A673 (cell line): ENCODE data around the gene DCUN1D5. TPM values are rescaled to one million over a fixed set of nuclear protein-coding genes. Genes with fewer than 3 reads are reported as not detected.
"Not testable (repeated sequence)": the region's sequence is repeated elsewhere in the genome, so short reads cannot be mapped to it uniquely, and the experiment has no call there.

Experiments used
- BruUV-seq: library from RNA; stranded (reverse); fragments of 400-500 nt; replicated peaks from 2 replicates; lab custom pipeline; 2021; lab: Mats Ljungman, UMichigan
- CTCF ChIA-PET: fragments of 300-600 bp; sonication (Branson Sonifier 250); formaldehyde crosslinking; loops from one replicate; lab custom pipeline; 2022; ENCODE audit warnings: antibody characterized with exemption; lab: Charles Lee
- POLR2A ChIA-PET: fragments of 300-600 bp; sonication (Branson Sonifier 250); formaldehyde crosslinking; loops from one replicate; lab custom pipeline; 2022; ENCODE audit warnings: antibody characterized with exemption; ENCODE audit not compliant: low non-redundant PET; lab: Charles Lee
- DNase-seq: peaks from one replicate; pipeline ENCODE4 v3.0.0-alpha.2; 2015; ENCODE audit warnings: low spot score
- H3K27ac ChIP-seq: fragments of 200-600 bp; sonication (generic); 2 replicates; pipeline ENCODE4 v1.5.1; 2016; ENCODE audit warnings: mixed run types, low read depth, mild to moderate bottlenecking, mixed read lengths, antibody characterized with exemption, low read length; ENCODE audit not compliant: poor library complexity, severe bottlenecking
- H3K27me3 ChIP-seq: fragments of 200-600 bp; sonication (generic); replicated peaks from 2 replicates; pipeline ENCODE4 v1.6.1; 2017; ENCODE audit warnings: mixed run types, low read depth, mild to moderate bottlenecking, mixed read lengths, antibody characterized with exemption, low read length; ENCODE audit not compliant: insufficient read depth, poor library complexity
- H3K36me3 ChIP-seq: fragments of 200-600 bp; sonication (generic); 2 replicates; pipeline ENCODE4 v1.6.1; 2016; ENCODE audit warnings: mixed run types, mild to moderate bottlenecking, mixed read lengths, antibody characterized with exemption, low read length; ENCODE audit not compliant: insufficient read depth, poor library complexity, severe bottlenecking
- H3K4me1 ChIP-seq: fragments of 200-600 bp; sonication (generic); 2 replicates; pipeline ENCODE4 v1.6.1; 2017; ENCODE audit warnings: mixed run types, mild to moderate bottlenecking, mixed read lengths, antibody characterized with exemption, low read length; ENCODE audit not compliant: insufficient read depth, poor library complexity, severe bottlenecking
- H3K4me3 ChIP-seq: fragments of 200-600 bp; sonication (generic); 2 replicates; pipeline ENCODE4 v1.5.1; 2016; ENCODE audit warnings: low read depth, mixed run types, mild to moderate bottlenecking, mixed read lengths, low read length; ENCODE audit not compliant: poor library complexity, severe bottlenecking
- H3K9me3 ChIP-seq: fragments of 200-600 bp; sonication (generic); 2 replicates; pipeline ENCODE4 v1.6.1; 2016; ENCODE audit warnings: mixed run types, low read depth, mild to moderate bottlenecking, mixed read lengths, antibody characterized with exemption, low read length; ENCODE audit not compliant: poor library complexity, severe bottlenecking
- CTCF ChIP-seq: fragments of 300-800, 200-600 bp; sonication (generic); conservative IDR thresholded peaks from 2 replicates; pipeline ENCODE4 v1.5.1; 2017; ENCODE audit warnings: low read depth, mild to moderate bottlenecking, antibody characterized with exemption, low read length, moderate library complexity, mixed read lengths
- EZH2 ChIP-seq: fragments of 200-600 bp; sonication (generic); IDR thresholded peaks from 2 replicates; pipeline ENCODE4 v1.6.1; 2017; ENCODE audit warnings: borderline replicate concordance, low read depth, mild to moderate bottlenecking, mixed read lengths, antibody characterized with exemption, low read length; ENCODE audit not compliant: poor library complexity, severe bottlenecking
- intact Hi-C: fragments of 100-400 bp; cut with micrococcal nuclease; formaldehyde crosslinking; loops from one replicate; pipeline ENCODE4 v1.10.0; 2022; ENCODE audit not compliant: unreplicated experiment
- total RNA-seq: library from RNA; stranded (reverse); gene quantifications from 2 replicates; pipeline ENCODE4 v1.2.3, GENCODE V29; 2021

The DCUN1D5 gene
- total RNA-seq, 1 experiment from 2014 or later: 102 TPM

- TF ChIP-seq EZH2 (no peak), CTCF (no peak)
- ChIA-PET CTCF (interaction anchor here (0.7 to 1.4 kb wide), 3 partner anchors 17 to 297 kb away, joined by 3 to 7 read pairs (median 3); no protein-coding TSS in a partner anchor), POLR2A (no interaction called here)
- Histone ChIP-seq H3K4me1 (peaks cover 13% of the 10 kb centered on the region), H3K9me3 (no peaks in the 10 kb centered on the region), H3K36me3 (no peaks in the 10 kb centered on the region), H3K4me3 (no peak overlapping the region), H3K27ac (no peak overlapping the region), H3K27me3 (no peaks in the 10 kb centered on the region)
- no TSS peak for BruUV-seq
- DNase-seq: no peak
- intact Hi-C loops: loop anchor here (5.0 kb wide), 1 partner anchor 103 kb away; no protein-coding TSS in a partner anchor
Measured at GRCh38 chr11:103035216-103035615, 56.7 kb downstream of the DCUN1D5 start.

- no peak for DNase-seq
- no peaks in the 10 kb centered on the region for H3K27me3 ChIP-seq
- no TSS peak for BruUV-seq
Measured at GRCh38 chr11:103031834-103032233, 60.1 kb downstream of the DCUN1D5 start.

GRCh38 chr11:103029401-103029800 lies 62.6 kb downstream of the DCUN1D5 start:
- POLR2A ChIA-PET: no interaction called here
- no TSS peak for BruUV-seq
- CTCF ChIA-PET: no interaction called here

More at GRCh38 chr11:103031834-103032233, 60.1 kb downstream of the DCUN1D5 start:
- Histone ChIP-seq H3K9me3 (no peaks in the 10 kb centered on the region), H3K4me3 (no peak overlapping the region), H3K36me3 (no peaks in the 10 kb centered on the region), H3K4me1 (peaks cover 13% of the 10 kb centered on the region), H3K27ac (no peak overlapping the region)
- TF ChIP-seq EZH2: no peak
- intact Hi-C loops: no loop called here
- ChIA-PET CTCF (no interaction called here), POLR2A (no interaction called here)

GRCh38 chr11:103028304-103029020 lies 63.5 kb downstream of the DCUN1D5 start:
- H3K27ac ChIP-seq, H3K36me3 ChIP-seq, DNase-seq, H3K9me3 ChIP-seq, H3K4me1 ChIP-seq, POLR2A ChIA-PET, H3K27me3 ChIP-seq, intact Hi-C loops, BruUV-seq, H3K4me3 ChIP-seq, CTCF ChIA-PET: not testable (repeated sequence)

More at GRCh38 chr11:103029401-103029800, 62.6 kb downstream of the DCUN1D5 start:
- Histone ChIP-seq H3K4me1 (no peaks in the 10 kb centered on the region), H3K27me3 (no peaks in the 10 kb centered on the region), H3K9me3 (no peaks in the 10 kb centered on the region), H3K4me3 (no peak overlapping the region), H3K36me3 (no peaks in the 10 kb centered on the region), H3K27ac (no peak overlapping the region)
- DNase-seq: no peak
- intact Hi-C loops: no loop called here
- no peak for TF ChIP-seq CTCF
- no peak for TF ChIP-seq EZH2
